RWPE2 (cell line): ENCODE results near the gene PRSS3.
A peak's percentile ranks its signal among the peaks of the same experiment; 100 is the strongest.

Experiments used
- ATAC-seq: fragments of 200-7000 bp; cut with Tn5 transposase; 3 replicates; pipeline ENCODE4 v1.9.1; 2021; ENCODE audit warnings: low read depth
- DNase-seq: peaks from one replicate; pipeline ENCODE4 v3.0.0-alpha.2; 2020; ENCODE audit warnings: low spot score
- H3K27ac ChIP-seq: fragments of 450-650 bp; 2 replicates; pipeline ENCODE4 v1.5.1; 2017; ENCODE audit warnings: mild to moderate bottlenecking; ENCODE audit not compliant: poor library complexity, severe bottlenecking
- H3K27me3 ChIP-seq: fragments of 250-450 bp; sonication (Bioruptor Pico); 2 replicates; pipeline ENCODE4 v1.5.1; 2021; ENCODE audit warnings: mild to moderate bottlenecking, moderate library complexity; ENCODE audit not compliant: insufficient read depth, poor library complexity, severe bottlenecking
- H3K36me3 ChIP-seq: fragments of 250-450 bp; sonication (Bioruptor Pico); 2 replicates; pipeline ENCODE4 v1.5.1; 2020; ENCODE audit warnings: low read depth, mild to moderate bottlenecking, moderate library complexity
- H3K4me1 ChIP-seq: fragments of 250-450 bp; sonication (Bioruptor Pico); 2 replicates; pipeline ENCODE4 v1.5.1; 2021; ENCODE audit warnings: mild to moderate bottlenecking, moderate library complexity; ENCODE audit not compliant: insufficient read depth, poor library complexity, severe bottlenecking
- H3K4me3 ChIP-seq: fragments of 250-450 bp; sonication (Bioruptor Pico); 2 replicates; pipeline ENCODE4 v1.5.1; 2021; ENCODE audit warnings: mild to moderate bottlenecking, moderate library complexity; ENCODE audit not compliant: severe bottlenecking
- H3K9me3 ChIP-seq: fragments of 250-450 bp; sonication (Bioruptor Pico); 2 replicates; pipeline ENCODE4 v1.5.1; 2021; ENCODE audit warnings: mild to moderate bottlenecking, moderate library complexity; ENCODE audit not compliant: severe bottlenecking
- TF ChIP-seq, protein P1 (sequence below): fragments of 450-650 bp; IDR thresholded peaks from one replicate; pipeline ENCODE4 v1.5.1; 2017; ENCODE audit warnings: mild to moderate bottlenecking, moderate library complexity; ENCODE audit not compliant: poor library complexity, severe bottlenecking

The PRSS3 gene

DNA sequence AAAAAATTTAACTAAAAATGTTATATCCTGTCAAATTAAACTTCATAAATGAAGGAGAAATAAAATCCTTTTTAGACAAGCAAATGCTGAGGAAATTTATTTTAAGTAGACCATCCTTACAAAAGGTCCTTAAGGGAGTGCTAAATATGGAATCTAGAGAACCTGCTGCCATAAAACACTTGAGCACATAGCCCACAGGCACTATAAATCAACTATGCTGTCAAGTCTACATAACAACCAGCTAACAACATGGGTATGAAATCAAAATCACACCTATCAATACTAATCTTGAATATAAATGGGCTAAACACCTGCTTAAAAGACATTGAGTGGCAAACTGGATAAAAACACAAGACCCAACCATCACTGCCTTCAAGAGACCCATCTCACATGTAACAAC lies 15.1 kb upstream of the PRSS3 start:
- Histone ChIP-seq H3K4me3 (no peak overlapping the region), H3K4me1 (peaks cover 48% of the 10 kb centered on the region), H3K9me3 (peaks cover 4% of the 10 kb centered on the region), H3K36me3 (peaks cover 15% of the 10 kb centered on the region), H3K27me3 (no peaks in the 10 kb centered on the region), H3K27ac (peak overlapping the region; percentile 97)
- DNase-seq (no peak), ATAC-seq (no peak)
- TF ChIP-seq, protein P1, sequence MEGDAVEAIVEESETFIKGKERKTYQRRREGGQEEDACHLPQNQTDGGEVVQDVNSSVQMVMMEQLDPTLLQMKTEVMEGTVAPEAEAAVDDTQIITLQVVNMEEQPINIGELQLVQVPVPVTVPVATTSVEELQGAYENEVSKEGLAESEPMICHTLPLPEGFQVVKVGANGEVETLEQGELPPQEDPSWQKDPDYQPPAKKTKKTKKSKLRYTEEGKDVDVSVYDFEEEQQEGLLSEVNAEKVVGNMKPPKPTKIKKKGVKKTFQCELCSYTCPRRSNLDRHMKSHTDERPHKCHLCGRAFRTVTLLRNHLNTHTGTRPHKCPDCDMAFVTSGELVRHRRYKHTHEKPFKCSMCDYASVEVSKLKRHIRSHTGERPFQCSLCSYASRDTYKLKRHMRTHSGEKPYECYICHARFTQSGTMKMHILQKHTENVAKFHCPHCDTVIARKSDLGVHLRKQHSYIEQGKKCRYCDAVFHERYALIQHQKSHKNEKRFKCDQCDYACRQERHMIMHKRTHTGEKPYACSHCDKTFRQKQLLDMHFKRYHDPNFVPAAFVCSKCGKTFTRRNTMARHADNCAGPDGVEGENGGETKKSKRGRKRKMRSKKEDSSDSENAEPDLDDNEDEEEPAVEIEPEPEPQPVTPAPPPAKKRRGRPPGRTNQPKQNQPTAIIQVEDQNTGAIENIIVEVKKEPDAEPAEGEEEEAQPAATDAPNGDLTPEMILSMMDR: no peak

DNA sequence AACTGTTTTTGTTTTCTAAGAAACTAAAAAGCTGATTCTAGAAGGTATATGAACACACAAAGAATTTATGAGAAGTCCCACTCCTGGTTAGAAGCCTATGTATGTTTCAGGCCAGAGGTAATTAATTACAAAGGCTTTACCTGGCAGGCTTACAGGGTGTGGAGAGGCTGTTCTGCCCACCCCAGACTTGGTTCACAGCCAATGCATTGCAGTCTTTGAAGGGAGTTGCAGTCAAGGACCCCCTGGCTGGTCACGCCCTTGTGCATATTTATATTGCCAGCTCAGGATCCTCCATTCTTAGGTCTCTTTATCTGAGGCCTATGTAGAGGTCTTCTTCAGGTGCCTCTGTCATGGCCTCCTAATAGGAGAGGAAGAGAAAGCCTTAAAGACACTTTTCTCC lies 13.6 kb upstream of the PRSS3 start:
- ATAC-seq (no peak), DNase-seq (no peak)
- TF ChIP-seq, protein P1: no peak
- Histone ChIP-seq H3K4me1 (peaks cover 48% of the 10 kb centered on the region), H3K9me3 (no peaks in the 10 kb centered on the region), H3K27ac (peak overlapping the region; percentile 97), H3K27me3 (no peaks in the 10 kb centered on the region), H3K4me3 (no peak overlapping the region), H3K36me3 (peaks cover 8% of the 10 kb centered on the region)

DNA sequence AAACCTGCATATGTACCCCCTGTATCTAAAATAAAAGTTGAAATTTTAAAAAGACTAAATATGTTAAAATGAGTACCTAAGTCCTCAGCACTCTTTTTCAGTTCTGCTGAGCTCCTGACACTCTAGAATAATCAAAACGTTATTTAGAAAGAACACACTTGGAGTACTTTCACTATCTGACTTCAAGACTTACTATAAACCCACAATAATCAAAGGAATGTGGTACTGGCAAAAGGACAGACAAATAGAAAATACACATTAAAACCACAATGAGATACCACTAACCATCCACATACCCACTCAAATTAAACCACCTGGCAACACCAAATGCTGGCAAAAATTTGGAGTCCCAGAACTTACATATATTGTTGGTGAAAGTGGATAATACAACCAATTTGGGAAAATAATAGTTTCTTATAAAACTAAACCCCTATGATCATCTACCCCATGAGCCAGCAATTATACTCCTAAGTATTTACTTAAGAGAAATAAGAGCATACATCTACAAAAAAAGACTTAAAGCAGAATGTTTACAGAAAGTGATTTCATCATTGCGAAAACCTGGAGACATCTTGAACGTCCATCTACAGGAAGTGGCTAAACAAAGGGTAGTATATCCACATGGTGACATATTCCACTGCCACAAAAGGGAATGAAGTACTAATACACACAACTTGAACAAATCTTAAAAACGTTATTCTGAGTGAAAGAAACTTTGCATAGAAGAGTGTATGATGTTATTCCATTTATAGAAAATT lies 12.8 kb upstream of the PRSS3 start:
- Histone ChIP-seq H3K27me3 (no peaks in the 10 kb centered on the region), H3K9me3 (no peaks in the 10 kb centered on the region), H3K4me3 (no peak overlapping the region), H3K4me1 (peaks cover 48% of the 10 kb centered on the region), H3K27ac (peak overlapping the region; percentile 97), H3K36me3 (peaks cover 8% of the 10 kb centered on the region)
- DNase-seq (no peak), ATAC-seq (peak; percentile 13; the same call in 1 of the 3 replicates)
- TF ChIP-seq, protein P1: no peak

DNA sequence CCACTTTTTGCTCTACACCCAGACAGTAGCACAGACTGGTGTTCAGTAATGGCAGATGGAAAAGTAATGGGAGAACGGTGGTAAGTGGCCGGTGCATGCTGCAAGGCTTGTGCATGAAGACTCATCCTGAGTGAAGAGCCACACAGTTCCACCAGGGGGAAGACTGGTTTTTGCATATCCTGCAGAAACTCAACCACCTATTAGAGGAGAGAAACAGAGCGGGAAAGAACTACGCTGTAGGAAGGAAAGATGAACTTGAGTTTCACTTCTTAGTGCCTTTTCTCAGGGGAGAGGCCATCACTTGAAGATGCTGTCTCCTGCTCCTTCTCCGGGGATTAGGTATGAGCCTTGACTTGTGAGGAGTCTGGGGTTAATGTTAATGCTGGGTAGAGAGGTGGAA lies 9.4 kb upstream of the PRSS3 start:
- Histone ChIP-seq H3K9me3 (no peaks in the 10 kb centered on the region), H3K27me3 (no peaks in the 10 kb centered on the region), H3K4me1 (peaks cover 29% of the 10 kb centered on the region), H3K4me3 (no peak overlapping the region), H3K27ac (no peak overlapping the region), H3K36me3 (peaks cover 6% of the 10 kb centered on the region)
- no peak for DNase-seq
- TF ChIP-seq, protein P1: no peak
- no peak for ATAC-seq

DNA sequence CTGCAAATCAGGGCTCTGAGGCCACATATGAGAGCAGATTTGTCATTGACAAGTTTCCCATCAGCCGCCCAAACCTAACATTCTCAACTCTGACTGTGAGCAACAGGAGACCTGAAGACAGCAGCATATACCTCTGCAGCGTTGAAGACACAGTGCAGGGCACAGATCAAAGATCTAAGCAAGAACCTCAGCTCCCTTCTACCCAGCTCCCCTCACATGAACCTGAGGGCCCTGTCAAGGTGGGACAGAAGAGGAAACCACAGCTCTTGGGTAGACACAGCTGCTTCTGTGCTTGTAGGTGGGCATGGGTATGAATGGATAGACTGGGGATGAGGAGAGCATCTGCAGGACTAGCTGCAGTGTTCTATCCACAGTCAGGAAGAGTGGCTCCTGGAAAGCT lies 8.7 kb upstream of the PRSS3 start:
- H3K4me3 ChIP-seq: no peak overlapping the region
- H3K9me3 ChIP-seq: no peaks in the 10 kb centered on the region
- TF ChIP-seq, protein P1: no peak
- no peak overlapping the region for H3K27ac ChIP-seq
- no peak for DNase-seq
- H3K4me1 ChIP-seq: peaks cover 21% of the 10 kb centered on the region
- H3K36me3 ChIP-seq: no peaks in the 10 kb centered on the region; the same call in 1 of the 2 replicates
- no peaks in the 10 kb centered on the region for H3K27me3 ChIP-seq
- no peak for ATAC-seq
